Activated CD8-positive, alpha-beta memory T cell treated with anti-CD3 and anti-CD28 coated beads, Interleukin-2, amount 50 U/mL, for 1 hour (primary cell): ENCODE results near the gene TMEM260.
"Not testable (repeated sequence)": the region's sequence is repeated elsewhere in the genome, so short reads cannot be mapped to it uniquely, and the experiment has no call there.

Experiments used
- DNase-seq: peaks from one replicate; pipeline ENCODE4 v3.0.0-alpha.2; 2020; ENCODE audit errors: extremely low read depth

The TMEM260 gene

GRCh38 chr14:56676042-56676441, 96.4 kb downstream of the TMEM260 start:
- no peak for DNase-seq

DNA sequence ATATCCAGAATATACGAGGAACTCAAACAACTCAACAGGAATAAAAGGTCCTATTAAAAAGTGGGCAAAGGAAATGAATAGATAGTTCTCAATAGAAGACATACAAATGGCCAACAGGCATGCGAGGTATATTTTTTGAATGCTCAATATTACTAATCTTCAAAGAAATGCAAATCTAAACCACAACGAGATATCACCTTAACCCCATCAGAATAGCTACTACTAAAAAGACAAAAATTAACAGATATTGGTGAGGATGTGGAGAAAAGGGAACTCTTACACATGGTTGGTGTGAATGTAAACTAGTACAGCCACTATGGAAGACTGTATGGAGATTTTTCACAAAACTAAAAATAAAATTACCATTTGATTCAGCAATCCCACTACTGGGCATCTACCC, 99.2 kb downstream of the TMEM260 start:
- DNase-seq, result no peak

DNA sequence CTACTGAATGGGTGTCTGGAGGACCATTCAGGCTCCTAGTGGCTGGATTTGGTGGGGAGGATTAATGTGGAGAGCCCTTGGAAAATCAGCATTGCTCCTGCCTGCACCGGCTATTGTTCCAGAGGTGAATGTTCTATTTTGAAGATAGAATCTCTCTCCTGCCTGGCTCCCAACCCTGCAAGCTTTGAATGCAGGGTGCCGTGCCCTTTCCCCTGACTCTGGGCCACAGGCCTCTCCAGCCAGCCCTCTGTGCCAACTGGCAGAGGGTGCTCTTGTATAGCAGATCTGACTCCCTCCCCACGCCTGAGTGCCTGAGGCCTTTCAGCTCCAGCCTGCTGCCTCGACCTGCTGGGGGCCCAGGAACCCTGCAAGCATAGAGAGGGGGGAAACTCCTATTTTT, 106.8 kb downstream of the TMEM260 start:
- DNase-seq, result no peak

- DNase-seq, result no peak
Measured at GRCh38 chr14:56687123-56687522, 107.5 kb downstream of the TMEM260 start.

DNA sequence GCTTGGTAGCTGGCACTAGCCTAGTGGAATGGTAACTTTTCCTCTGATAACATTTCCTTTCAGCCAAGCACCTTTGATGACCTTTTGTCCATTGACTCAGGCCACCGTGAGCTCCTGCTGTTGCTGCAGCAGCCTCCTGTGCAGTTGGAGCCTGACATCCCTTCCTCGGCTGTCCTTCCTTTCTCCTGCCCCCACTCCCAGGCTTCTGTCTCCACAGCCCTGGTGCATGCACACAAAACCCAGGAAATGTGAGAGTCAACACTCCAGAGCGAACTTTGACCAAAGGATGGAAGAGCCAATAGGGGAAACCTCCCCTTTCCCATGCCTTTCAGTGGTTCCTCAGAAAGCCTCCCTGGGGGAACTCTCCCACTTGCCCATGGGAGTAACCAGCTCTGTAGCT, 115.0 kb downstream of the TMEM260 start:
- DNase-seq, result no peak

GRCh38 chr14:56695216-56695615, 115.6 kb downstream of the TMEM260 start:
- not testable (repeated sequence) for DNase-seq
